SK-N-MC (cell line): ENCODE results near the gene PRPF4.
"Not testable (repeated sequence)": the region's sequence is repeated elsewhere in the genome, so short reads cannot be mapped to it uniquely, and the experiment has no call there.

ENCODE experiments used
- DNase-seq: peaks from one replicate; pipeline ENCODE4 v3.0.0-alpha.2; 2011; ENCODE audit warnings: low read depth, low spot score
- H3K27ac ChIP-seq: fragments of 200-600 bp; sonication (generic); 2 replicates; pipeline ENCODE4 v1.5.1; 2016; ENCODE audit warnings: mixed run types
- H3K36me3 ChIP-seq: fragments of 200-600 bp; sonication (generic); 2 replicates; pipeline ENCODE4 v1.6.1; 2017; ENCODE audit warnings: antibody characterized with exemption, low read length, mixed read lengths; ENCODE audit not compliant: insufficient read depth
- H3K4me3 ChIP-seq: fragments of 200-600 bp; sonication (generic); 2 replicates; pipeline ENCODE4 v1.5.1; 2016
- H3K9ac ChIP-seq: fragments of 200-600 bp; sonication (generic); 2 replicates; pipeline ENCODE4 v1.8.0; 2017; ENCODE audit warnings: mixed run types, mixed read lengths; ENCODE audit not compliant: insufficient read length
- H3K9me3 ChIP-seq: fragments of 200-600 bp; sonication (generic); 2 replicates; pipeline ENCODE4 v1.6.1; 2017; ENCODE audit warnings: low read depth, mild to moderate bottlenecking, antibody characterized with exemption, low read length, moderate library complexity, mixed read lengths
- EZH2 ChIP-seq: fragments of 200-600 bp; sonication (generic); IDR thresholded peaks from one replicate; pipeline ENCODE4 v1.6.1; 2017; ENCODE audit warnings: antibody characterized with exemption
- FOXP2 ChIP-seq: optimal IDR thresholded peaks from 2 replicates; pipeline ENCODE3; 2011; ENCODE audit warnings: mild to moderate bottlenecking, moderate library complexity; ENCODE audit not compliant: insufficient read depth; ENCODE audit errors: extremely low read length, control extremely low read depth
- POLR2AphosphoS5 ChIP-seq: IDR thresholded peaks from 2 replicates; pipeline ENCODE4 v1.6.1; 2012; ENCODE audit warnings: mild to moderate bottlenecking, low read depth, low read length, borderline replicate concordance

Gene PRPF4

DNA sequence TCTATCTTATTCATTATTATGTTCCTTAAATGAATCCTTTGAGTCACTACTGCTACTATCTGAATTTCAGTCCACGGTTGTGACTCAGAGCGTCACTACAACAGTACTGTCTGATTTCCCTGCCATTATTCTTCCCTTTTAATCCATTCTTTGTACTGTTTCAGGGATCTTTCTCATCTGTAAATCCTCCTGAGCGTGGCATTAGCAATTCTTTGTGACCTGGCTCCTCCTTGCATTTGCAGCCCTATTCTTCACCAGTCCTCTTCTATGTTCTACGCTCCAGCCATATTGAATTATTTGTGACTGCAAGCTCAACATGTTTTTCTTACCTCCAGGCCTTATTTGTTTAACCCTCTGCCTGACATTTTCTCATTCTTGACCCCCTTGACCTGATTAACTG, 5.9 kb downstream of the PRPF4 start:
- no peak for DNase-seq
- peaks cover 92% of the 10 kb centered on the region for H3K36me3 ChIP-seq
- H3K9me3 ChIP-seq, result no peaks in the 10 kb centered on the region
- H3K9ac ChIP-seq, result no peak overlapping the region
- TF ChIP-seq EZH2, result no peak
- no peak overlapping the region for H3K4me3 ChIP-seq
- H3K27ac ChIP-seq, result no peak overlapping the region

DNA sequence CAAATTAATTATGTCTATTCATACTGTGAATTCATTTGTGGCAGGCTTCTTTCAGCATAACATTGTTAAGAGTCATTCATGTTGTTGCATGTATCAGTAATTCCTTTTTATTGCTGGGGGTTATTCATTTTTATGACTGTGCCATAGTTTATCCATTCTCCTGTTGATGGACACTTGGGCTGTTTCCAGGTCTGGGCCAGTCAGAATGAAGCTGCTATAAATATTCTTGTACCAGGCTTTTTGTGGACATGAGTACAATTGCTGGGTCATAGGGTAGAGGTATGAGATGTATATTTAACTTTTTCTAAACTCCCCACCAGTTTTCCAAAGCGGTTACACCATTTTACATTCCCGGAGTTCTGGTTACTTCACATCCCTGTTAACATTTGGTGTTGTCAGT, 13.6 kb downstream of the PRPF4 start:
- DNase-seq, result no peak
- Histone ChIP-seq H3K36me3 (peaks cover 96% of the 10 kb centered on the region), H3K27ac (no peak overlapping the region), H3K9ac (no peak overlapping the region), H3K4me3 (no peak overlapping the region), H3K9me3 (no peaks in the 10 kb centered on the region)
- TF ChIP-seq FOXP2 (no peak), POLR2AphosphoS5 (no peak), EZH2 (no peak)

DNA sequence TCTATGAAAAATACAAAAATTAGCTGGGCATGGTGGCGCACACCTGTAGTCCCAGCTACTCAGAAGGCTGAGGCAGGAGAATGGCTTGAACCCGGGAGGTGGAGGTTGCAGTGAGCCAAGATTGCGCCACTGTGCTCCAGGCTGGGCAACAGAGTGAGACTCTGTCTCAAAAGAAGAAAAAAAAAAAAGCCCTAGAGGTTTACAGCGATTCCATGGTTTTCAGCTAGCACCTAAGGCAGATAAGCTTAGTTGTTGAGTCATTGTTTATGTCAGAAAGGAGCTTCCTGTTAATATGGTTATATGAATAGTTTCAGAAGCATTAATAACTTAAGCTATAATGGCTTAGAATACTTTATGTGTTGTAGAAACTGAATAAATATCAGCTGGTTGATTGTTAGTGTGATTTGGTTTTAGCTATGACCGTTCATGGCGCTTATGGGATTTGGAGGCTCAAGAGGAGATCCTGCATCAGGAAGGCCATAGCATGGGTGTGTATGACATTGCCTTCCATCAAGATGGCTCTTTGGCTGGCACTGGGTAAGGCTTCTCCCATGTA, 14.7 kb downstream of the PRPF4 start:
- DNase-seq, result no peak

GRCh38 chr9:113293285-113293878, 17.9 kb downstream of the PRPF4 start:
- TF ChIP-seq EZH2 (no peak), FOXP2 (no peak), POLR2AphosphoS5 (no peak)
- Histone ChIP-seq H3K9me3 (no peaks in the 10 kb centered on the region), H3K4me3 (no peak overlapping the region), H3K9ac (no peak overlapping the region), H3K36me3 (peaks cover 57% of the 10 kb centered on the region), H3K27ac (no peak overlapping the region)
- no peak for DNase-seq

More for the DNA sequence above, 14.7 kb downstream of the PRPF4 start:
- TF ChIP-seq EZH2, result no peak
- no peak for TF ChIP-seq POLR2AphosphoS5
- no peak for TF ChIP-seq FOXP2
- H3K36me3 ChIP-seq, result peaks cover 86% of the 10 kb centered on the region
- H3K9me3 ChIP-seq, result no peaks in the 10 kb centered on the region
- no peak overlapping the region for H3K9ac ChIP-seq
- H3K4me3 ChIP-seq, result no peak overlapping the region
- H3K27ac ChIP-seq, result no peak overlapping the region

- not testable (repeated sequence) for DNase-seq, H3K27ac ChIP-seq, H3K9ac ChIP-seq, H3K4me3 ChIP-seq, H3K9me3 ChIP-seq
- peaks cover 28% of the 10 kb centered on the region for H3K36me3 ChIP-seq
These were observed 20.8 kb downstream of the PRPF4 start for GRCh38 chr9:113296247-113296646.

DNA sequence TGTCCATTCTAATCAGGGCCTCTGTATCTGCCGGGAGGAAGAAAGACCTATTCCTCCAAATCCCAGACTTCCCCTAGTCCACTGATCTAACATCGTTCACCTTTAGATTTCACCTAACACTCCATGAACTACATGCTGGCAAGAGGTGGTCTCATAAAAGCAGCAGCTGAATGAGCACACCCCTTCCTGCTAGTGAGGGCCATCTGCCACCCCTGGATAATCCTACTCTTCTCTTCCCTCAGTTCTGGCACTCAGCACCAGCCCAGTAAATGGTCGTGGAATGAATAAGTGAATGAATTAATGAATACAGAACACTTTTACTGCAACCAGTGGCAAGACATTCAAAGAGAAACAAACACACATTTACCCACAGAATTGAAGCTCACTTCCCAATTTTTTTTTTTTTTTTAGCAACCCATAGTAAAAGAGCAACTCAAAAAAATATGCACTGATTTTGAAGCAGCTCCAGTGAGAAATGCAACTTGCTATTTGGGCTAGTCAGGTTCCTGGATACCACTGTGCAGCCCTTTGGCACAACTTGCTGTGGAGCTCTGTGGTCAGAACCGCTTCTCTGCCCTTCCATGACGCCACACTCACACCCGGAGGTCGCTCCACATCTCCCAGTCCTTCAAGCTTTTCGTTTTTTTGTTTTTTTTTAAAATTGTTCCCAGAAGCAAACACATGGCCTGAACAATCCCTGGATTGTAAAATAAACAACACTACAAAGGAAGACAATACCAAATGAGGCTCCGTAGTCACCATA, 21.5 kb downstream of the PRPF4 start:
- peaks cover 21% of the 10 kb centered on the region for H3K36me3 ChIP-seq
- no peak overlapping the region for H3K9ac ChIP-seq
- no peak overlapping the region for H3K27ac ChIP-seq
- no peaks in the 10 kb centered on the region for H3K9me3 ChIP-seq
- TF ChIP-seq POLR2AphosphoS5, result no peak
- no peak for TF ChIP-seq FOXP2
- TF ChIP-seq EZH2, result no peak
- H3K4me3 ChIP-seq, result no peak overlapping the region
- DNase-seq, result no peak

- no peak for DNase-seq
- H3K36me3 ChIP-seq, result peaks cover 8% of the 10 kb centered on the region
- H3K9ac ChIP-seq, result no peak overlapping the region
- H3K27ac ChIP-seq, result no peak overlapping the region
- H3K4me3 ChIP-seq, result no peak overlapping the region
- H3K9me3 ChIP-seq, result no peaks in the 10 kb centered on the region
- TF ChIP-seq EZH2, result no peak
- no peak for TF ChIP-seq FOXP2
- no peak for TF ChIP-seq POLR2AphosphoS5
These were observed 22.9 kb downstream of the PRPF4 start for GRCh38 chr9:113298311-113298710.

- TF ChIP-seq FOXP2 (no peak), POLR2AphosphoS5 (no peak), EZH2 (no peak)
These were observed 23.7 kb downstream of the PRPF4 start for GRCh38 chr9:113298924-113299770.

DNA sequence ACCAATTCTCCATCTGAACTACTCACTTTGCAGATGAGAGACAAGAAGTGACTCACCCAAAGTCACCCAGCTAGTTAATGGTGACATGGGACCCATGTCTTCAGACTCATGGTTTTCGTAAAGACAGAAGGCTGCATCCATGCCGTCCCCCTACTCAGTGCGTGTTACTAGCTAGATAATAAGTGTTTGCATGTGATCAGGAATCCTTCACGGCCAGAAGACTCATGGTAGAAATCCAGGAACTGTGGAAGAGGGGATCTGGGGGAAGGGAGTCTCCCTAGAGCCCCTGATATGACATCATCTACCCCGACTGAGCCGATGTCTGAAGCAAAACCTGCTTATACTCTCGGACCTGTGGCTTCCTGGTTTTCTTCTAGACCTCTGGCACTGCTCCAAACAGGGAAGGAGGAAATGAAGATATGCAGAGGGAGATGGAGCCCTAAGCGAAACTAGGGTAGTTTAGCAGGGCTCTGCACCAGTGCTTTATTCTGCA, 24.4 kb downstream of the PRPF4 start:
- H3K9ac ChIP-seq, result no peak overlapping the region
- H3K36me3 ChIP-seq, result no peaks in the 10 kb centered on the region
- H3K4me3 ChIP-seq, result no peak overlapping the region
- no peak overlapping the region for H3K27ac ChIP-seq
- DNase-seq, result no peak
- H3K9me3 ChIP-seq, result no peaks in the 10 kb centered on the region
- no peak for TF ChIP-seq EZH2
- no peak for TF ChIP-seq FOXP2
- no peak for TF ChIP-seq POLR2AphosphoS5

More at GRCh38 chr9:113298924-113299770, 23.7 kb downstream of the PRPF4 start:
- Histone ChIP-seq H3K27ac (no peak overlapping the region), H3K9ac (no peak overlapping the region), H3K9me3 (no peaks in the 10 kb centered on the region), H3K36me3 (no peaks in the 10 kb centered on the region), H3K4me3 (no peak overlapping the region)
- DNase-seq, result no peak
